Measurements from ENCODE around the gene PNPLA3.

Gene PNPLA3

DNA sequence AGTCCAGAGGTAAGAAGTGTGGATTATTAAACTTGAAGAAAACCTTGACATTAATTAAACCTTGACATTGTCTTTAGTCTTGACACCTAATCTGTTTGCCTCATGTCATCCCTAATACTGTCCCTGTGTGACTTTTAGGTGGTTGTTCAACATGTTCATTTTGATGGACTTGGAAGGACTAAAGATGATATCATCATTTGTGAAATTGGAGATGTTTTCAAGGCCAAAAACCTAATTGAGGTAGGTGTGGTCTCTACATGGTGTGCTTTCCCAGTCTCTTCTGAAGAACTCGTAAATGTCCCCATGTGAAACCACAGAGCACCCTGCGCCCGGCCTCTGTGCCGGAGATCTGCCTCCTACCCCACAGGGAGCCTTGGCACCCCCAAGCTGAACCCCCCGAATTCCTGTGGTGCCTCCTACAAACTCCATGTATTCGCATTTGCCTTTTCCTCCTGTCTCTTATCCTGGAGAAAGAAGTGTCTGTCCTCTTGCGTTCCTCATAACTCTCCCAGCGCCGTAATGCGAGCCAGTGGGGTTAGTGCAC, 40.8 kb downstream of the PNPLA3 start:
- no peak for DNase-seq (ENCODE audit: low spot score)

DNA sequence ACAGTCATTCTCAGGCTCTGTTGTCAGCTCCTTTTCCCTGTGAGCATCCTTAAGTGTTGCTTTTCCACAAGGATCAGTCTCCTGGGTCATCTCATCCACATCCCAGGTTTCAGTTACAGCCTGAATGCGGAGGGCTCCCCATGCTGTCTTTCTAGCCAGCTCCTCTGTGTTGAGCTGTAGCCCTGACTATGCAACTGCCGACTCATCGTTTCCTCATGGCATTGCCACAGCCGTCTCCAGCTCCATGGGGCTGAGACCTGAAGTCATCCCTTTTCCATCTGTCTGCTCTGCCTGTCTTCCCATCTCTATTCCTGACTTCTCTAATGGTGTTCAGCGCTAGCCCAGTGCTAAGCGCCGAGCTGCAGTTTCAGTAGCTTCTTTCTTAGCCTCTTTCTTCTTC, 43.5 kb downstream of the PNPLA3 start:
- DNase-seq (ENCODE audit: low spot score): no peak

DNA sequence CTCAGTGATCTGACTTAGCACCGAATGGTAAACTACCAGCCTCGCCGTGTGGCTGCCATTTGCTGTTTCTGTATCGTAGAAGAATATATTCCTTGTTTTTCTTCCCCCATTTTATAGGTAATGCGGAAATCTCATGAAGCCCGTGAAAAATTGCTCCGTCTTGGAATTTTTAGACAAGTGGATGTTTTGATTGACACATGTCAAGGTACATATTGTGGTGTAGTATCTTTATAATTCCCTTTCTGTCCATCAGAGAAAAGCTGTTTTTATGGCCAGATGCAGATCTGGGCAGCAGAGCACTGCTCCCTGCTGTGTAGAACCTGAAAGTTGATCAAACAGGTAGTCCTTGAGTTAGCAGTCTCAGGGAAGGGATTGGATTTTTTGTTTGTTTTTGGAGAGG, 45.0 kb downstream of the PNPLA3 start:
- DNase-seq (ENCODE audit: low spot score): no peak

DNA sequence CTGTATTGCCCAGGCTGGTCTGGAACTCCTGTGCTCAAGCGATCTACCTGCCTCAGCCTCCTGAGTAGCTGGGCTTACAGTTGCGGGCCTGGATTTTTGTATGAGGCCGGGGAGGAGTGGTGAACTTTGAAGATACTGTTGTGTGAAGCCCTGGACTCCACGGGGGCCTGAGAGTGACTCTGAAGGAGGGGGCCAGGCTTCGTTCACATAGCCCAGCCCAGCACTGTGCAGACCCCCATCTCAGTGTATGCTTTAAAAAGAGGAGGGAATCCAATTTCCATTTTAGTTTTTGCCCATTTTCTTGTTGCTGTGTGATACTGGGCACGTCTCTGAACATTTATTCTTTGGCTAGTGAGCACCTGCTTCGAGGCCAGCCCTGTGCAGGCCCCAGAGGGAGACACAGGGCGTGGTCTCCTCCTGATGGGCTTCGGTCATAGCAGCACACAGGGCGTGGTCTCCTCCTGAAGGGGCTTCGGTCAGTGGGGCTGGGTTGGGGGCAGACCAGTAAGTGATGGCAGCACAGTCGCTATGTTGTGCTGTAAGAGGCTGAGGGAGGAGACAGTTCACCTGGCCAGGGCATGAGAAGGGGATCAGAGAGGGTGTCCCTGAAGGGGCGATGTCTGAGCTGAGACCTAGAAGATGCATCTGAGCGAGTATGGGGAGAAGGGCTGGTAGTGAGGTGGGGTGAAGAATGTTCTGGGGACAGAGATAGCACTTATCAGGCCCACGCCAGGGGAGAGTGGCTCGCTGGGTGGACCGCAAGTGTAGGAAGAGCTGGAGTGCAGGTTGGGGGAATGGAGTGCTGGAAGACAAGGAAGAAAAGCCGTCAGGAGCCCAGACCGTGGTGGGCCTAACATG, 45.6 kb downstream of the PNPLA3 start:
- DNase-seq (ENCODE audit: low spot score): no peak

DNA sequence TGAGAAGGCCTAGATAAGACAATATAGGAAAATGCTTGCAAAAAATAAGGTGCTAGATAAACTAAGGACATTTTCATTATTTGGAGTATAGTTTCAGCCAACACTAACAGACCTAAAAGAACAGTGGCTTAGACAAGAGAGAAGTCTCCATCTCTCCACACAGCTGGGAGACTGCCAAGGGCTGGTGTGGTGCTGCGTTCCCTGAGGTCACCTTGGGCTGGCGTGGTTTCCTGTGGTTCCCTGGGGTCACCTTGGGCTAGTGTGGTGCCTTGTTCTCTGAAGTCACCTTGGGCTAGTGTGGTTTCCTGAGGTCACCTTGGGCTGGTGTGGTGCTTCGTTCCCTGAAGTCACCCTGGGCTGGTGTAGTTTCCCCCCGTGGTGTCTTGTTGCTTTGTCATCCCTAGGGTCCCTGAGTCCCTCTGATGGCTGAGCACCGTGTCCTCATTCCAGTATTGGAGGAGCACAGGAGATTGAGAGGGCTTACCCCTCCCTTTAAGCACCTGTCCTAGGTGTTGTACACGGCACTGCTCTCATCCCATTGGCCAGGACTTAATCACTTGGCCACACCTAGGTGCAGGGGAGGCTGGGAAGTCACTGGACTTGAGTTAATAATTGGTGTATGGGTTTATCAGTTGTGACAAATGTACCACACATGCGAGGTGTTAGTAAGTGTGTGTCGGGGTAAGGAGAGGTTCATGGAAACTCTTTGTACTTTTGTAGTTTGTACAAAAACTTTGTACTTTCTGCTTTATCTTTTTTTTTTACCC, 46.6 kb downstream of the PNPLA3 start:
- no peak for DNase-seq (ENCODE audit: low spot score)

DNA sequence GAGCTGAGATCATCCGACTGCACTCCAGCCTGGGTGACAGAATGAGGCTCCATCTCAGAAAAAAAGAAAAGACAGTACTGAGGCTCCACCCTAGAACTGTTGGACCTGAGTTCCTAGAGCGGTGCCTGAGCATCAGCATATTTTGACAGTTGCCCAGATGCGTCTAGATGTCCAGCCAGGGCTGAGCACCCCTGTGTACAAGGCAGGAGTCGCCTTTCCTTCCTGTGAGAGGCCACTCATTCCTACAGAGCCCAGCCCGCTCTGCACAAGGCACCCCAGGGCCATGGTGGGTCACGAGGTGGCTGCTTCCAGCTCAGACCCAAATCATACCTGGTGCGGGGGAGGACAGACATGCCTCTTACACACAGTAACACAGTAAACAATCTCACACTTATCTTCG, 47.5 kb downstream of the PNPLA3 start:
- no peak for DNase-seq (ENCODE audit: low spot score)

DNA sequence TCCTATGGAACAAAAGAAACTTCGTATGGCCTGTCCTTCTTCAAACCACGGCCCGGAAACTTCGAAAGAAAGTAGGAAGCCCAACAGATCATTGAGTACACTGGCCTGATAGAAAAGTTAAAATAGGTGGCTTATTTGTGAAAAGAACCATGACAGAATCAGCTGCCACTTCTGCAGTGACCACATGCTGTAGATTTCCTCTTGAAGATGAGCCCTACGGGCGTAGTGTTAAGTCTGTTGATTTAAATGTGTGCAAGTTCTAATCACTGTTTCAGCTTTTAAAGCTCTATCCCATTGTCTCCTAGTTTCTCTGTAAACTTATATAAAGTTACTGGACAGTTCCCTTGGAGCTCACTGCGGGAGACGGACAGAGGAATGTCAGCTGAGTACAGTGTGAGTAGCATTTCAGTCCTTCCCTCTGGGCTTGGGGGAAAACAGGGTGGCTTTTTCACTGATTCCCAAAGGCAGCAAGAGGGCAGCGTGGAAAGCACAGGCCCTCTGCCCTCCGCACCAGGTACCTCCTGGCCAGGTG, 49.4 kb downstream of the PNPLA3 start:
- no peak for DNase-seq (ENCODE audit: low spot score)

DNA sequence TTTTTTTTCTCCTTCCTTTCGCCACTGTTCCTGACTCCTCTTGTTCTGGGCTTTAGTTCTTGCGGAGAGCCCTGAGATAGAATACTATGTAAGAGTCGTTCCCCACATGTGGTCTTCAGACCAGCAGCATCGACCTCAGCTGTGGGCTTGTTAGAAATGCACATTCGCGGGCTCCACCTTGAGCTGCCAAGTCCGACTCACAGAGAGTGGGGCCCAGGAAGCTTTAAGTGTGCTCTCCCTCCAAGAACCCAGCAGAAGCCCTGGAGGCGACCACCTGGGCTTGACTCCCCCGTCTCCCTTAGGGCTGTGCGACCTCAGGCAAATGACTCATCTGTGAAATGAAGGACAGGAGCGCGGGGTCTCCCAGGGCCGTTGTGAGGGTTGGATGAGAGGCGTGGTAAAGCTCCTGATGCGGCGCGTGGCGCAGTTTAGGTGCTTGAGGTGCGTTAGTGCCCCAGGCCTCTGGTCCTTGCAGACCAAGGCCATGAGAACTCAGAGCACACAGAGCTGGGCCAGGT, 50.5 kb downstream of the PNPLA3 start:
- no peak for DNase-seq (ENCODE audit: low spot score)

DNA sequence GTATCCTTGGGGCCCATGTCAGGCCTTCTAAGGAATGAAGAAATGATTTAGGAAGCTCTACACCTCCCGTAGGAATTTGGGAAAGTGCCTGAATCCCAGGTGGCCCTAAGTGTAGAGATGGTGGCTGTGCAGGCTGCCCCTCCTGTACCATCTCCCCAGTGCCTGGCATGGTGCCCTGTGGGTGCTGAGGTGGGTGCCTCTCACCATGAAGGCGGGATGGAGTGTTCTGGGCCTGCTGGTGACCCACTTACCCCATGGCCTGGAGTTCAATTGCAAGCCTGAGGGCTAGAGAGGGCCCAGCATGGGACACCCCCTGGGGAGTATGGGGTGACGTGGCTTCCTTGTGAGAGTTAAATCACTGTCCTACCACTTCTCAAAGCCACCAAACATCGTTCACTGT, 51.4 kb downstream of the PNPLA3 start:
- DNase-seq (ENCODE audit: low spot score): no peak

DNA sequence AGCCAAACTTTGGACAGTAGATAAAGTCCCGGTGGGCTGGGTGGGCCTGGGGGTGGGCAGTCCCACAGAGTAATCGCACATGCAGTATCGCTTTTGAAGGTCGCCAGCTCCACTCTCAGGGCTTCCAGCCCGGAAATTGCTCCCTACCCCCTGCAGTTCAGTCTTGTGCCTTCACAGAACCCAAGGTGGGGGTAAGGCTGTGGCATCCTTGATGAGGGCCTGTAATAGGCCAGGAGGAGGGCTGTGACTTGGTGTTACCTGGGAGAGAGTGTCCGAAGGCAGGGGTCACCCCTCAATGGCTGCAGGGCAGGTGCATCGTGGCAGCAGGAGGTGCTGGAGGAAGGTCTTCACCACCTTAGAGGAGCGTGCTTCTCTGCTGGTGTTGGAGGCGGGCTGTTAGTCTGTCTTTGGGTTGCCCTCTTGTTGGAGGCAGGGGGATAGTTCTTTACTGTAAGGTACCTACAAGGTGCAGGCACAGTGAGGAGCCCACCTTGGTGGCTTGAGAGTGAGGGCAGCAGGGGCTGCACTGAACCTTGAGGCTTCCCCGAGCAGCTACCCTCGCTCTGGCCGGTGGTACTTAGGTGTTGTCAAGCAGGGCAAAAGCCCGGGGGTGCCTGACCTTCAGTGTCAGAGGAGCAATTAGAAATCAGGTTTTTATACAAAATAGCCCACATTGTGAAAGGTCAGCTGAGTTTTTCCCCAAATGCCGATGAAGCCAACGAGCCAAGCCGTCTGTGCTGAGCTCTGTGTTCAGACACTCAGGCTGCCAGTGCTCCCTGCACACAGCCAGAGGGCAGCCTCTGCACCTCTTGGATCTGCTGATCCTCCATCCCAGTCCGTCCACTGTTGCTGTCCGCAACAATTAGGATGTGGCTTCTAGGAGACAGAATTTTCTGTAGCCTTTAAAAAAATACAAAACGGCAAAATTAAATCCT, 53.5 kb downstream of the PNPLA3 start:
- no peak for DNase-seq (ENCODE audit: low spot score)

DNA sequence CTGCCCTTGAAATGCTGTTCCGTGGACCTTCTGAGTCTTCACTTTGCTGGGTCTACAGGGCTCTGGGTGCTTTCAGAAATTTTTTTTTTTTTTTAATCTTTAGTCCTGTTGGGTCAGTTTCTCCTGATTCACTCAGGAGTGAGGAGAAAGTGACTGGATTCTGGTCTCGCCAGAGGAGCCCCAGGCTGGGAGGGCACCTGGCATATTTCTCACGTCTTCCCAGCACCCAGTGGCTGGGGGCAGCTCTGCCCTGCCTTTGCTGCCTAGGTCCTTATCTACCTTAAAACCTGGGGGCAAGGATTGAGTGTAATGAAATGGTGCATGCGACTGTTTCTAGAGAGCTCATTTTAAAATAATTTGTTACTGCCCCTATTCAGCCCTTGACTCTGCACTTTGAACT, 55.0 kb downstream of the PNPLA3 start:
- no peak for DNase-seq (ENCODE audit: low spot score)

DNA sequence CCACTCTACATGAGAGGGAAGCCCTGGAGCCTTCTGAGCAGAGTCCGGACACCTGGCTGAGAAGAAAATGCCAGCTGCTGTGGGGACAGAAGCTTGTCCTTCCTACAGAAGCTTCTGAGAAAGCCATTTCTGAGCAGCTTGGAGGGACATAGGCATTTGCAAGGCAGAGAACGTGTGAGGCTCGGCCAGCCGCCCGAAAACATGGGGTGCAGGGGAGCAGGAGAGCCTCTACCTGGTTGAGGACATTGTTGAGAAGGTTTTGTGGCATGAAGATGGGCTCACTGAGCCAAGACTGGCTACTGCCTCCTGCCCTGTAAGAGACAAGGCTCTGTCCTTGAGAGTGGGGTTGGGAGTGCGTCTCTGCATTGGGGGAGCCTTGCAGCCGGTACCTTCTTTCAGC, 57.0 kb downstream of the PNPLA3 start:
- DNase-seq (ENCODE audit: low spot score): no peak

DNA sequence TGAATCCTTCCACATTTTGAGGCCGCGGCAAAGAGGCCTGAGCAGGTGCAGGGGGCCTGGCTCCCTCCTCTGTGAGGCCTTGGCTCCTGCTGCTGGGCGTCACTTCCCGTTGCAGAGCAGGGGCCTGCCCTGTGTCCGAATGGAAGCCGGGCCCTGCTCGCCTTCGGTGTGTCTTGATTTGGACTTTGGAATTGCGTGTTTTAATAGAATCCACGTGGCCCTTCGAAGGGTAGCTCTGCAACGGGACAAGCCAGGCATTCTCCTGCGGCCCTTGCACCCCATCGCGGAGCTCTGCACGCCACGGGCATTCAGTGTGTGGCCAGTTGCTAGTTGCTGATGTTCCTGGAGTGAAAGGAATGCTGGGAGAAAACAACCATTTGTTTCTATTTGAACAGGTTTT, 57.4 kb downstream of the PNPLA3 start:
- no peak for DNase-seq (ENCODE audit: low spot score)

DNA sequence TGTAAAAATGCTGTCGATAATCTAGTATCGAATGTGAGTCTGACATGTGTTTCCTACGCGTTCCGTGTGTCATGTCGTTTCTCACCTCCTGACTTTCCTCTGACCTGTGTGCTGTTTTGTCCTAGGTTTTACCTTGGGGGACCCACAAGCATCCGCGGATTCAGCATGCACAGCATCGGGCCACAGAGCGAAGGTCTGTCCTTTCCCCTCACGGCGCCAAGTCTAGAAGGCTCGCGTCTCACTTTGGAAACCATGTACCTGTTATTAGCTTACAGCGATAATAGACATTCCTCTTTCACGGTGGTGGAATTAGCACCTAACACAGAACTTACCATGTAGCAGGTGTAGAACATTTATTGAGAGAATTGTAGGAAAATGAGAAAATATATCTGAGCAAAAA, 60.2 kb downstream of the PNPLA3 start:
- DNase-seq (ENCODE audit: low spot score): no peak

DNA sequence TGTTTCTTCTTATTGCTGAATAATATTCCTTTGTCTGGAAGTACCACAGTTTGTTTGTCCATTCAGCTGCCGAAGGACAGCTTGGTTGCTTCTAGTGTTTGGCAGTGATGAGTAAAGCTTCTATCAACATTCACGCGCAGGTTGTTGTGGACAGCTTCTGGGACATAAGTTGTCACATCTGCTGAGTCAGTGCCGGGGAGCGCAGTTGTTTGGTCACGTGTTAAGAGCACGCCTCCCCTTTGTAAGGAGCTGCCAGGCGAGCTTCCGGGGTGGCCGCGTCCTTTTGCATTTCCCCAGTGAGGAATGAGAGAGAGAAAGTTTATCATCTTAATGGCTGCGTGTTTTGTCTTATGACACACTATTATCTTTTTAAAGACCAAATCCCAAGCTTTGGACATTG, 61.9 kb downstream of the PNPLA3 start:
- DNase-seq (ENCODE audit: low spot score): no peak

DNA sequence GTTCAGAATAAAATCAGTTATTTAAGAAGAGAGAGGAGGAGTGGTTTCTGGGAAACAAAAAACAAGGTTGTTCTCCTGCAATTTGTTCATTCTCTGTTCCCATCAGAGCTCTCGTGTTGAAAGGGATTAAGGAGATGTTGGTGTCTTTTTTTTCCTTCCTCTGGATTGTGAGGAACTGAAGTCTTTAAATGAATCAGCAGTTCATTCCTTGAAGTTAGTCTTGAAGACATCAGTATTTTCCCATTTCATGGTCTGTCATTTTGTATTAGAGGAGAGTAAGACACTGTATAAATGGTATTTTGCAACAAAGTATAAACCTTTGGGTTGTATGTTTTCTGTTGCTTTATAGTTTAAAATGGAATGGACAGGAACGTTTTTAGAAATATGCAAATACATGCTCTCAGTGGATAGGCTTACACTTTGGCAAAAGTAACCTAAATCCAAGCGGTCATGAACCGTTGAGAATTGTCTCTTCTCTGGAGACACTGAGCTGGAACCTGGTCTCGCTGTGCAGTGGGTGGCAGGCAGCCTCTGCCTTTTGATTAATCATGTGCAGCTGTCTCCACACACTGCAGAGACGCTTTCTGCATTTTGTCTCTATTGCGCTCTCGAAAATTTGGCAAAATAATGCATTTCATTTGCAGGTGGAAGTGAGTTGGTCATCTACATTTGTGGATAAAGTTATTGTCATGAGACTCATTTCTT, 64.7 kb downstream of the PNPLA3 start:
- DNase-seq (ENCODE audit: low spot score): no peak

DNA sequence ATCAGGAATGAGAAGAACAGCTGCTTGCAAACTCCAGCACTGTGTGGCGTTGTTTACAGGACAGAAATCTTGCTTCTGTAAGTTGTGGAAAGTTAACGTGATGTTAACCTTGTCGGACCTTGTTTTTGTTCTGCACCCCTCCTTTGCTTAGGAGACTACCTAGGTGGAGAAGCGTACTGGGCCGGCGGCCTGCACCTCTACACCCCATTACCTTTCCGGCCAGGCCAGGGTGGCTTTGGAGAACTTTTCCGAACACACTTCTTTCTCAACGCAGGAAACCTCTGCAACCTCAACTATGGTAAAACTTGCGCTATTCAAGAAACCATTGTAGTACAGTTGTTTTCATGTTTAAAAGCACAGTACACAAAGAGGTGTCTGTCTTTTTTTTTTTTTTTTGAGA, 65.4 kb downstream of the PNPLA3 start:
- no peak for DNase-seq (ENCODE audit: low spot score)

DNA sequence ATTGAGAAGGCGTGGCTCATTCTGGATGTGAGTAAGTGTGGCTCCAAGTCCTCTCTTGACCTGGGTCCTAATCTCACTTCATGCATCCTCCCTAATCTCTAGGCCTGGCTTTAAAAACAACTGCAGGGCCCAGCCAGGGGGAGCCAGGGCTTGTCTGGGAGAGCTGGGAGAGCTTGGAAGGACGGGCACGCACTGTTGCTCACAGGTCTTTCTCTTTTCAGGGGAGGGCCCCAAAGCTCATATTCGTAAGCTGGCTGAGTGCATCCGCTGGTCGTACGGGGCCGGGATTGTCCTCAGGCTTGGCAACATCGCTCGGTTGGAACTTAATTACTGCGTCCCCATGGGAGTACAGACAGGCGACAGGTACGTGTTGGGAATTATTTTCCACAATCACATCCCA, 66.4 kb downstream of the PNPLA3 start:
- no peak for DNase-seq (ENCODE audit: low spot score)

DNA sequence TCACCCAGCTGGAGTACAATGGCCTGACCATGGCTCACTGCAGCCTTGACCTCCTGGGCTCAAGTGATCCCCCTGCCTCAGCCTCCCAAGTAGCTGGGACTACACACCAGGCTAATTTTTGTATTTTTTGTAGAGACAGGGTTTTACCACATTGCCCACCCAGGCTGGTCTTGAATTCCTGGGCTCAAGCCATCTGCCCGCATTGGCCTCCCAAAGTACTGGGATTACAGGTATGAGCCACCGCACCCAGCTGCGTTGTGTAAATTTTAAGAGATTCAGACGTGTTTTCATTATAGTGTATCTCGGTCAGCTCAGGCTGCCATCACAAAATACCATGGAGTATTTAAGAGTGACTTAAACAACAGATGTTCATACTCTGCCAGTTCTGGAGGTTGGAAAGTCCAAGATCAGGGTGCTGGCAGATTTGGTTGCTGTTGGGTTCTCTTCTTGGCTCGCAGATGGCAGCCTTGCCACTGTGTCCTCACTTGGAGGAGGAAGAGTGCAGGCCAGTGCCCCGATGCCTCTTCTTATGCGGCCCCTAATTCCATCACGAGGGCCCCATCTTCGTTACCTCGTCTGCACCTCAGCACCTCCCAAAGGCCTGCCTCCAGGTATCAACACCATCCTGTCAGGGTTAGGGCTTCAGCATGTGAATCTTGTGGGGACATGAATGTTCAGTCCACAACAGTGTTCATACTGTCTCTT, 67.9 kb downstream of the PNPLA3 start:
- no peak for DNase-seq (ENCODE audit: low spot score)

DNA sequence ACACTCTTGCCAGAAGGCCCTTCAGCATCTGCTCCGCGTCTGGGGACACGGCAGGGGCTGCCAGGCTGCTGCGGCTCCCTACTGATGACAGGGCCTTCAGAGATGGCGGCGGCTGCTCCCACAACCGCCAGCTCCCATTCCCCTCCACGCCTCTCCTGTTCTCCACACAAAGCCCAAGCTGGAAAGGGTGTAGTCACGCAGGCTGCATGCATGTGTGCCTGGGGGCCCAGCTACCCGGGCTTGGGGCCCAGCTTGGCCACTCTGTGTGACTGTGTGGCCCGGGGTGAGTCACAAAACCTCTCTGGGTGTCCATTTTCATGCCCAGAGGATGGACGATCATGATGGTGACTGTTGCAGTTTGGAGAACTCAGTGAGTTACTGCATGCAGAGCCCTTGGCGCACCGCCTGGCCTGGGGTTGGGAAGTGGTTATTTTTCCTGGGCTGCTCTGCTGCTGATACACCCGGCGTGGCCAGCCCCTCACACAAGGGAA, 68.8 kb downstream of the PNPLA3 start:
- DNase-seq (ENCODE audit: low spot score): no peak

Data from CD4-positive, alpha-beta T cell treated with Interleukin-6 at 100 ng/mL for 8 hours (primary cell).